Brain microvascular endothelial cell (primary cell): ENCODE data around the gene LIN28B.
"Not testable (repeated sequence)": the region's sequence is repeated elsewhere in the genome, so short reads cannot be mapped to it uniquely, and the experiment has no call there.

Experiments
- DNase-seq: peaks from one replicate; pipeline ENCODE4 v3.0.0-alpha.2; 2020
- H3K27ac ChIP-seq: fragments of 250-450 bp; sonication (Bioruptor Pico); 2 replicates; pipeline ENCODE4 v1.5.1; 2020; ENCODE audit warnings: mild to moderate bottlenecking, moderate library complexity
- H3K27me3 ChIP-seq: fragments of 250-450 bp; sonication (Bioruptor Pico); replicated peaks from 2 replicates; pipeline ENCODE4 v1.5.1; 2020; ENCODE audit warnings: mild to moderate bottlenecking
- H3K36me3 ChIP-seq: fragments of 250-450 bp; sonication (Bioruptor Pico); replicated peaks from 2 replicates; pipeline ENCODE4 v1.5.1; 2020; ENCODE audit warnings: mild to moderate bottlenecking
- H3K4me3 ChIP-seq: 2 replicates; pipeline ENCODE4 v1.5.1; 2011; ENCODE audit warnings: low read depth, mild to moderate bottlenecking, control low read depth, low read length, moderate library complexity
- in situ Hi-C: cut with HindIII; loops from 2 replicates; pipeline ENCODE4 v1.10.0; 2017; ENCODE audit warnings: low sequenced_read_pairs, low pct_ligation_motif_present
- TF ChIP-seq, protein P1 (sequence below): IDR thresholded peaks from 2 replicates; pipeline ENCODE4 v1.5.1; 2011; ENCODE audit warnings: low read depth, mild to moderate bottlenecking, moderate library complexity, low read length, control low read depth, inconsistent platforms; ENCODE audit errors: missing control alignments

LIN28B gene

DNA sequence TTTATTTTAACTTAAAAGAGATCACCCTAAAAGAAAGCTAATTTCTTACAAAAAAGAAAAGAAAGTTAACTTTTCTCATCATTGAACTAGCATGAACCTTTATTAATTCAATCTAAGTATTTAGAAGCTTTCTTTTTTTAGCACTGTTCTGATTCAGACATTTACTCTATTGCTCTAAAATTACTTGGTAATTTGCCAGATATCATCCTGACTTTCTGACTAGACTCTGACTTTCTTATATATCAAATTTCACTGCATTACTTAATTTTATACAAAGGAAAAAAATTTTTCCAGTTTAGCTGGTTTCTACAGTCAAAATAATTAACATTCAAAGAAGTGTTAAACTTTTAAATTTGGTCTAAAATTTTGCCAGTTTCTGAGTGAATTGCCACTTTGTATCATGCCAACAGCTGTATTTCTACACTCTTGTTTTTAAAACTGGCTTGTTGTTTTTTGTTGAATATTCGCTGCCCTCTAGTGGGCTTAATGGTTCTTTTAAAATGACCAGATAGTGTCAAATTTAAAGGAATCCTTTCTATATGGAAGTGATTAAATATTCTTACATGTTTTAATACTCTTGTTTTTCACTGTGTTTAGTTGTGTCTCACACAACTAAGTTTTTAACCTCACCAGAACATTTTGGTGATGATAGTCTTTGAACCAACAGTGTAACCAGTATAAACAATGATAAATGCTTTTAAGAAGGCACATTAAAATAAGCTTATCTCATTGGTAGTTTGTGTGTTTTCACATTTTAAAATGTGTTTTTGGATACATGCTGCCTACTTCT, 120.9 kb downstream of the LIN28B start:
- peak; percentile 15 for DNase-seq
- Histone ChIP-seq H3K36me3 (no peaks in the 10 kb centered on the region), H3K4me3 (no peak overlapping the region), H3K27me3 (no peaks in the 10 kb centered on the region), H3K27ac (no peak overlapping the region)
- in situ Hi-C loops, result no loop called here
- TF ChIP-seq, protein P1, sequence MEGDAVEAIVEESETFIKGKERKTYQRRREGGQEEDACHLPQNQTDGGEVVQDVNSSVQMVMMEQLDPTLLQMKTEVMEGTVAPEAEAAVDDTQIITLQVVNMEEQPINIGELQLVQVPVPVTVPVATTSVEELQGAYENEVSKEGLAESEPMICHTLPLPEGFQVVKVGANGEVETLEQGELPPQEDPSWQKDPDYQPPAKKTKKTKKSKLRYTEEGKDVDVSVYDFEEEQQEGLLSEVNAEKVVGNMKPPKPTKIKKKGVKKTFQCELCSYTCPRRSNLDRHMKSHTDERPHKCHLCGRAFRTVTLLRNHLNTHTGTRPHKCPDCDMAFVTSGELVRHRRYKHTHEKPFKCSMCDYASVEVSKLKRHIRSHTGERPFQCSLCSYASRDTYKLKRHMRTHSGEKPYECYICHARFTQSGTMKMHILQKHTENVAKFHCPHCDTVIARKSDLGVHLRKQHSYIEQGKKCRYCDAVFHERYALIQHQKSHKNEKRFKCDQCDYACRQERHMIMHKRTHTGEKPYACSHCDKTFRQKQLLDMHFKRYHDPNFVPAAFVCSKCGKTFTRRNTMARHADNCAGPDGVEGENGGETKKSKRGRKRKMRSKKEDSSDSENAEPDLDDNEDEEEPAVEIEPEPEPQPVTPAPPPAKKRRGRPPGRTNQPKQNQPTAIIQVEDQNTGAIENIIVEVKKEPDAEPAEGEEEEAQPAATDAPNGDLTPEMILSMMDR, result peak; percentile 30

DNA sequence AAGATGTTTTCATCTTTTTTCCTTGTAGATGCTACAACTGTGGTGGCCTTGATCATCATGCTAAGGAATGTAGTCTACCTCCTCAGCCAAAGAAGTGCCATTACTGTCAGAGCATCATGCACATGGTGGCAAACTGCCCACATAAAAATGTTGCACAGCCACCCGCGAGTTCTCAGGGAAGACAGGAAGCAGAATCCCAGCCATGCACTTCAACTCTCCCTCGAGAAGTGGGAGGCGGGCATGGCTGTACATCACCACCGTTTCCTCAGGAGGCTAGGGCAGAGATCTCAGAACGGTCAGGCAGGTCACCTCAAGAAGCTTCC, 121.4 kb downstream of the LIN28B start:
- Histone ChIP-seq H3K36me3 (no peaks in the 10 kb centered on the region), H3K4me3 (no peak overlapping the region), H3K27ac (no peak overlapping the region), H3K27me3 (no peaks in the 10 kb centered on the region)
- TF ChIP-seq, protein P1, result no peak
- no peak for DNase-seq
- in situ Hi-C loops, result no loop called here

DNA sequence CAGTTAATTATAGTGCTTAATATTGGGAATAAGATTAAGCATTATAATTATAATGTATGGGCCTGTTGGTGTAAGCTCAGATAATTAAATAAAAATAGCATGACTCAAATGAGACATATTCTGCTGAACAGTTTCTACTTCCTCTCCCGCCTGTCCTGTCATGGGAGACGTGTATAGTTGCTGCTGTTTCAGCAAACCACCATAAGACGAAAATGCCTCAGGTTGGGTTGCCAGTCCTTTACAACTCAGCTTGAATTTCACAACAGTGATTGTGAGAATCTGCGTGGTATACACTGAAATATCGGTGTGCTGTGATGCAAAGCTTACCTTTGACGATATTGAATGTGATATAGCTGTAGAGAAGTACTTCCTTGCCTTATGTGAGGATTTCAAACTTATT, 123.4 kb downstream of the LIN28B start:
- no peaks in the 10 kb centered on the region for H3K36me3 ChIP-seq
- no peaks in the 10 kb centered on the region for H3K27me3 ChIP-seq

GRCh38 chr6:105081662-105082061, 124.8 kb downstream of the LIN28B start:
- H3K27me3 ChIP-seq, H3K27ac ChIP-seq, H3K36me3 ChIP-seq, in situ Hi-C loops, H3K4me3 ChIP-seq, DNase-seq: not testable (repeated sequence)

More for the DNA sequence above, 123.4 kb downstream of the LIN28B start:
- Histone ChIP-seq H3K27ac (no peak overlapping the region), H3K4me3 (no peak overlapping the region)
- DNase-seq, result no peak
- in situ Hi-C loops, result no loop called here
- TF ChIP-seq, protein P1, result no peak

DNA sequence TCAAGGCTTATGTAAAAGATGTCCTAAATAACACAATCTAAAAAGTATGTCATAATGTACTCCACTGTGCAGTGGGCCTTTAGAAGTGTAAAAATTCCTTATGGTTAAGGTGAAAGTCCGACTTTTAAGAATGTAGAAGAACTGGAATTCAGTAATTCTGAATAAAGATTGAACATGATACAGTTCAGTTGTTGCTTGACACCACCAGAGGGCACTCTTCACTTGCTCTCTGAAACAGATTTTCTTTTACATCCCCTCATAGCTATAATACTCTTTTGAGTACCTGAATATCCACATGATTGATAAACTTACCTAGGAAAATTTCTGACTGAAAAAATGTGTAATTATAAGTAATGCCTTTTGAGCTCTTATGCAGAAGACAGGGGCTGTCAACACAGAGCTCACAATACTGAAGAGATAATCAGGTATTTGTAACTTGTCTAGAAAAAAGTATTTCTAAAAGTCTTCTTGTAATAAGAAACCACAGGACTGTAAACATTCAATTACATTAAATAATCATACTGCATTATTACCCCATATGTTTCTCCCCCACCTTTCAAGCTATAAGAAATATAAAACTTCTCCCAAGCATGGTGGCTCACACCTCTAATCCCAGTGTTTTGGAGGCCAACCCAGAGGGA, 130.8 kb downstream of the LIN28B start:
- H3K36me3 ChIP-seq, result no peaks in the 10 kb centered on the region
- in situ Hi-C loops, result no loop called here
- DNase-seq, result peak; percentile 40
- TF ChIP-seq, protein P1, result peak; percentile 71
- no peak overlapping the region for H3K4me3 ChIP-seq
- no peak overlapping the region for H3K27ac ChIP-seq
- no peaks in the 10 kb centered on the region for H3K27me3 ChIP-seq

- H3K4me3 ChIP-seq, result no peak overlapping the region
- TF ChIP-seq, protein P1, result no peak
- DNase-seq, result no peak
- no peaks in the 10 kb centered on the region for H3K27me3 ChIP-seq
- in situ Hi-C loops, result no loop called here
- H3K27ac ChIP-seq, result no peak overlapping the region
- H3K36me3 ChIP-seq, result no peaks in the 10 kb centered on the region
Measured at GRCh38 chr6:105091140-105091829, 134.4 kb downstream of the LIN28B start.
